PC-9 (cell line): ENCODE data around the gene PLXNC1. TPM values are rescaled to one million over a fixed set of nuclear protein-coding genes. Genes with fewer than 3 reads are reported as not detected.

ENCODE experiments used
- BruUV-seq: library from RNA; stranded (reverse); fragments of 400-500 nt; replicated peaks from 2 replicates; lab custom pipeline; 2021; lab: Mats Ljungman, UMichigan
- CTCF ChIA-PET: fragments of 300-600 bp; sonication (Branson Sonifier 250); formaldehyde crosslinking; loops from one replicate; lab custom pipeline; 2022; ENCODE audit warnings: antibody characterized with exemption; lab: Charles Lee
- POLR2A ChIA-PET: fragments of 300-600 bp; sonication (Branson Sonifier 250); formaldehyde crosslinking; loops from one replicate; lab custom pipeline; 2022; ENCODE audit warnings: antibody characterized with exemption; ENCODE audit not compliant: unreplicated experiment; lab: Charles Lee
- DNase-seq, 2 experiments: peaks; one replicate each; pipeline versions ENCODE4 v3.0.0 to v3.0.0-alpha.2; 2015 to 2022; ENCODE audit warnings: mixed read lengths in 1 of 2
- H2AFZ ChIP-seq: fragments of 200-600 bp; sonication (generic); 2 replicates; pipeline ENCODE4 v1.8.1; 2017; ENCODE audit warnings: antibody characterized with exemption
- H3F3A ChIP-seq: fragments of 200-600 bp; sonication (generic); 2 replicates; pipeline ENCODE4 v1.8.1; 2017; ENCODE audit warnings: antibody characterized with exemption, mild to moderate bottlenecking, low read depth; ENCODE audit not compliant: insufficient read depth
- H3K27ac ChIP-seq: fragments of 200-600 bp; sonication (generic); 2 replicates; pipeline ENCODE4 v1.6.1; 2016; ENCODE audit warnings: mixed run types
- H3K27me3 ChIP-seq: fragments of 200-600 bp; sonication (generic); 2 replicates; pipeline ENCODE4 v1.6.1; 2016; ENCODE audit warnings: low read depth, mixed run types; ENCODE audit not compliant: insufficient read depth
- H3K36me3 ChIP-seq: fragments of 200-600 bp; sonication (generic); 2 replicates; pipeline ENCODE4 v1.6.1; 2016; ENCODE audit warnings: low read depth, mixed run types
- H3K4me1 ChIP-seq: fragments of 200-600 bp; sonication (generic); replicated peaks from 2 replicates; pipeline ENCODE4 v1.6.1; 2016; ENCODE audit warnings: mixed run types; ENCODE audit not compliant: insufficient read depth
- H3K4me2 ChIP-seq: fragments of 200-600 bp; sonication (generic); 2 replicates; pipeline ENCODE4 v1.6.1; 2017; ENCODE audit warnings: mixed run types
- H3K4me3 ChIP-seq: fragments of 200-600 bp; sonication (generic); 2 replicates; pipeline ENCODE4 v1.6.1; 2016; ENCODE audit warnings: mixed run types
- H3K79me2 ChIP-seq: fragments of 200-600 bp; sonication (generic); 2 replicates; pipeline ENCODE4 v1.6.1; 2017; ENCODE audit warnings: low read depth, mixed run types
- H3K9me2 ChIP-seq: fragments of 200-600 bp; sonication (generic); 2 replicates; pipeline ENCODE4 v1.8.1; 2017; ENCODE audit warnings: mild to moderate bottlenecking; ENCODE audit not compliant: insufficient read depth
- H3K9me3 ChIP-seq: fragments of 200-600 bp; sonication (generic); 2 replicates; pipeline ENCODE4 v1.8.1; 2016; ENCODE audit warnings: low read depth; ENCODE audit not compliant: insufficient read depth
- H4K20me1 ChIP-seq: fragments of 200-600 bp; sonication (generic); 2 replicates; pipeline ENCODE4 v1.8.1; 2017; ENCODE audit not compliant: insufficient read depth
- CTCF ChIP-seq: fragments of 200-600 bp; sonication (generic); conservative IDR thresholded peaks from 2 replicates; pipeline ENCODE4 v1.6.1; 2017; ENCODE audit warnings: mixed run types, antibody characterized with exemption, mild to moderate bottlenecking, moderate library complexity
- EZH2 ChIP-seq: fragments of 200-600 bp; sonication (generic); IDR thresholded peaks from 2 replicates; pipeline ENCODE4 v1.8.0; 2017; ENCODE audit warnings: antibody characterized with exemption, low read depth
- intact Hi-C: fragments of 100-400 bp; cut with micrococcal nuclease; formaldehyde crosslinking; loops from one replicate; pipeline ENCODE4 v1.10.0; 2022; ENCODE audit not compliant: unreplicated experiment
- total RNA-seq: library from RNA; stranded (reverse); gene quantifications from 2 replicates; pipeline ENCODE4 v1.2.3, GENCODE V29; 2021

The PLXNC1 gene
- total RNA-seq, 1 experiment from 2014 or later: 2.3 TPM

- Histone ChIP-seq H3K36me3 (no peaks in the 10 kb centered on the region), H2AFZ (no peak overlapping the region), H3K27me3 (no peaks in the 10 kb centered on the region), H3K4me3 (no peak overlapping the region), H3F3A (no peaks in the 10 kb centered on the region), H3K27ac (no peak overlapping the region), H3K9me2 (no peaks in the 10 kb centered on the region), H3K4me2 (no peak overlapping the region), H3K4me1 (no peaks in the 10 kb centered on the region), H3K79me2 (no peaks in the 10 kb centered on the region), H3K9me3 (no peaks in the 10 kb centered on the region), H4K20me1 (no peaks in the 10 kb centered on the region)
- intact Hi-C loops: no loop called here
- no TSS peak for BruUV-seq
- TF ChIP-seq CTCF (no peak), EZH2 (no peak)
- POLR2A ChIA-PET: no interaction called here
- CTCF ChIA-PET: no interaction called here
- DNase-seq: no peak
Observed at GRCh38 chr12:94277426-94278000, 129.1 kb downstream of the PLXNC1 start.

GRCh38 chr12:94280063-94280462 lies 131.7 kb downstream of the PLXNC1 start:
- intact Hi-C loops: no loop called here
- ChIA-PET POLR2A (no interaction called here), CTCF (no interaction called here)

GRCh38 chr12:94282675-94283074 lies 134.3 kb downstream of the PLXNC1 start:
- Histone ChIP-seq H3K4me2 (no peak overlapping the region), H3K36me3 (no peaks in the 10 kb centered on the region), H3K9me2 (no peaks in the 10 kb centered on the region), H3K4me3 (no peak overlapping the region), H3F3A (no peaks in the 10 kb centered on the region), H3K79me2 (no peaks in the 10 kb centered on the region), H4K20me1 (no peaks in the 10 kb centered on the region), H3K27me3 (no peaks in the 10 kb centered on the region), H2AFZ (no peak overlapping the region), H3K4me1 (no peaks in the 10 kb centered on the region), H3K9me3 (no peaks in the 10 kb centered on the region), H3K27ac (no peak overlapping the region)
- BruUV-seq: no TSS peak
- no peak for DNase-seq
- TF ChIP-seq CTCF (no peak), EZH2 (no peak)
- POLR2A ChIA-PET: no interaction called here
- intact Hi-C loops: no loop called here
- CTCF ChIA-PET: no interaction called here

More at GRCh38 chr12:94280063-94280462, 131.7 kb downstream of the PLXNC1 start:
- no TSS peak for BruUV-seq
- Histone ChIP-seq H3K27ac (no peak overlapping the region), H3K9me2 (no peaks in the 10 kb centered on the region), H3K36me3 (no peaks in the 10 kb centered on the region), H3F3A (no peaks in the 10 kb centered on the region), H3K9me3 (no peaks in the 10 kb centered on the region), H3K4me3 (no peak overlapping the region), H4K20me1 (no peaks in the 10 kb centered on the region), H2AFZ (no peak overlapping the region), H3K4me2 (no peak overlapping the region), H3K4me1 (no peaks in the 10 kb centered on the region), H3K27me3 (no peaks in the 10 kb centered on the region), H3K79me2 (no peaks in the 10 kb centered on the region)
- DNase-seq: no peak
- no peak for TF ChIP-seq EZH2
- no peak for TF ChIP-seq CTCF
